HepG2 (cell line): ENCODE measurements around the gene PDE4D. TPM values are rescaled to one million over a fixed set of nuclear protein-coding genes. Genes with fewer than 3 reads are reported as not detected.

Source experiments
- ATAC-seq: fragments of 200-7000 bp; cut with Tn5 transposase; 3 replicates; pipeline ENCODE4 v1.9.1; 2020; ENCODE audit warnings: mild to moderate bottlenecking, moderate library complexity
- BruUV-seq: library from RNA; stranded (reverse); fragments of 400-500 nt; replicated peaks from 2 replicates; lab custom pipeline; 2021; lab: Mats Ljungman, UMichigan
- CTCF ChIA-PET: fragments of 300-600 bp; formaldehyde crosslinking; extraction: SDS; loops from one replicate; lab custom pipeline; 2021; ENCODE audit warnings: low total read pairs, inconsistent platforms, low intra/inter-chr PET ratio; lab: Yijun Ruan, JAX
- POLR2A ChIA-PET: fragments of 350-600 bp; sonication (Branson Sonifier 250); formaldehyde crosslinking; loops from one replicate; lab custom pipeline; 2020; ENCODE audit warnings: antibody characterized with exemption, inconsistent platforms; lab: Yijun Ruan, JAX
- DNase-seq: peaks from one replicate; pipeline ENCODE4 v3.0.0-alpha.2; 2015; ENCODE audit warnings: low spot score
- FAIRE-seq: peaks from 3 replicates; lab custom pipeline; 2011; peaks lifted over from hg19 to GRCh38; lab: Jason Lieb, UNC
- H2AFZ ChIP-seq: one replicate; pipeline ENCODE4 v1.6.1; 2011; ENCODE audit warnings: low read length, inconsistent platforms
- H3K27ac ChIP-seq: fragments of 300-600 bp; 3 replicates; pipeline ENCODE4 v1.8.0; 2011; ENCODE audit warnings: mixed run types, mild to moderate bottlenecking, mixed read lengths, low read length, inconsistent platforms; ENCODE audit not compliant: insufficient read depth; ENCODE audit errors: extremely low read length
- H3K27me3 ChIP-seq, 2 experiments: fragments of 200-600 bp in 1 of 2; 2 replicates in 1 of 2; 3 replicates in 1 of 2; pipeline versions ENCODE4 v1.6.0 to v1.8.0; 2011; ENCODE audit warnings: low read length in 2 of 2, mild to moderate bottlenecking in 2 of 2, moderate library complexity in 2 of 2, inconsistent platforms in 1 of 2; ENCODE audit not compliant: insufficient read depth in 2 of 2, control insufficient read depth in 1 of 2
- H3K36me3 ChIP-seq, 2 experiments: fragments of 200-600 bp in 1 of 2; replicated peaks in 1 of 2; 2 replicates in 1 of 2; 3 replicates in 1 of 2; pipeline versions ENCODE4 v1.5.1 to v1.8.0; 2011; ENCODE audit warnings: low read length in 2 of 2, inconsistent platforms in 1 of 2; ENCODE audit not compliant: insufficient read depth in 2 of 2, control insufficient read depth in 1 of 2
- H3K4me1 ChIP-seq: 2 replicates; pipeline ENCODE4 v1.5.1; 2012; ENCODE audit warnings: low read length, inconsistent platforms; ENCODE audit not compliant: insufficient read depth
- H3K4me2 ChIP-seq: 2 replicates; pipeline ENCODE4 v1.6.0; 2011; ENCODE audit warnings: low read depth, low read length, inconsistent platforms
- H3K4me3 ChIP-seq, 3 experiments: fragments of 200-600 bp in 1 of 3; sonication (generic), shearing (Covaris generic) in 1 of 3; replicated peaks in 1 of 3; 2 replicates each; pipeline ENCODE4 v1.5.1; 2011 to 2016; ENCODE audit warnings: low read length in 3 of 3, inconsistent platforms in 2 of 3, low read depth in 2 of 3, mild to moderate bottlenecking in 2 of 3, control low read depth in 1 of 3, mixed read lengths in 1 of 3; ENCODE audit not compliant: insufficient read depth in 1 of 3
- H3K79me2 ChIP-seq: one replicate; pipeline ENCODE4 v1.6.1; 2011; ENCODE audit warnings: low read length, inconsistent platforms; ENCODE audit not compliant: insufficient read depth
- H3K9ac ChIP-seq: 2 replicates; pipeline ENCODE4 v1.6.0; 2011; ENCODE audit warnings: mild to moderate bottlenecking, low read depth, low read length, inconsistent platforms; ENCODE audit not compliant: insufficient read depth
- H3K9me3 ChIP-seq: 2 replicates; pipeline ENCODE4 v1.5.1; 2012; ENCODE audit warnings: mild to moderate bottlenecking, low read length
- H4K20me1 ChIP-seq: 2 replicates; pipeline ENCODE4 v1.6.0; 2011; ENCODE audit warnings: inconsistent platforms, mild to moderate bottlenecking, low read length, moderate library complexity; ENCODE audit not compliant: insufficient read depth
- AHDC1 ChIP-seq: sonication (generic); formaldehyde crosslinking; IDR thresholded peaks from 2 replicates; pipeline ENCODE4 v1.5.1; 2020; ENCODE audit warnings: mild to moderate bottlenecking, missing genetic modification reagents, borderline replicate concordance
- FUBP1 ChIP-seq: sonication (generic); formaldehyde crosslinking; IDR thresholded peaks from 2 replicates; pipeline ENCODE4 v1.5.1; 2020; ENCODE audit warnings: missing genetic modification reagents, mild to moderate bottlenecking, borderline replicate concordance
- NR1H2 ChIP-seq: sonication (generic); formaldehyde crosslinking; IDR thresholded peaks from 2 replicates; pipeline ENCODE4 v1.8.1; 2022; ENCODE audit warnings: low read depth, missing genetic modification reagents, borderline replicate concordance
- WGBS: methylation state at CpG from one replicate; pipeline ENCODE4 v1.1.6; 2017; ENCODE audit warnings: low lambda C conversion rate; 5-methylcytosine and 5-hydroxymethylcytosine counted together
- in situ Hi-C: cut with HindIII; loops from 2 replicates; pipeline ENCODE4 v1.10.0; 2017; ENCODE audit warnings: low pct_unique_long_range_greater_than_20kb; ENCODE audit not compliant: extremely low pct_ligation_motif_present
- intact Hi-C: fragments of 100-400 bp; cut with micrococcal nuclease; formaldehyde crosslinking; loops from one replicate; pipeline ENCODE4 v1.10.0; 2022; ENCODE audit not compliant: unreplicated experiment
- polyA plus RNA-seq, 8 experiments: library from polyadenylated mRNA; depleted of rRNA in 3 of 8; stranded (reverse) in 7 of 8; unstranded in 1 of 8; fragments of >200 nt; fragmentation: Illumina TruSeq in 4 of 8; extraction: Trizol in 4 of 8; gene quantifications; 2 replicates each; pipeline versions ENCODE4 v1.2.1 to v1.2.3, GENCODE V29; 2011 to 2016; ENCODE audit warnings: low read depth in 4 of 8, missing spikeins in 1 of 8, mixed read lengths in 1 of 8; ENCODE audit not compliant: insufficient read depth in 1 of 8
- total RNA-seq, 5 experiments: library from RNA; depleted of rRNA; stranded (reverse); fragments of >200 nt; fragmentation: Illumina TruSeq; extraction: Trizol; gene quantifications; 2 replicates each; pipeline ENCODE4 v1.2.3, GENCODE V29; 2016; ENCODE audit warnings: low read depth in 1 of 5

Gene PDE4D
- total and polyA plus RNA-seq, 2 of the 13 experiments (the other 11 are each of a cell fraction or from before 2014, with no cell fraction given), result 7.0 to 12.2 TPM

GRCh38 chr5:59622848-59623247, 270.7 kb downstream of the PDE4D start:
- no peak overlapping the region for H3K4me3 ChIP-seq
- no peak overlapping the region for H3K4me2 ChIP-seq
- H3K27me3 ChIP-seq, result no peaks in the 10 kb centered on the region
- FAIRE-seq (no peak), DNase-seq (no peak), ATAC-seq (no peak)
- no TSS peak for BruUV-seq
- intact Hi-C loops (no loop called here), in situ Hi-C loops (no loop called here)
- no peaks in the 10 kb centered on the region for H3K36me3 ChIP-seq
- H3K9me3 ChIP-seq, result no peaks in the 10 kb centered on the region
- no peak overlapping the region for H2AFZ ChIP-seq
- H3K9ac ChIP-seq, result no peak overlapping the region
- 14% methylated on average over 2 of the region's 2 CpGs for WGBS
- ChIA-PET CTCF (no interaction called here), POLR2A (no interaction called here)
- no peaks in the 10 kb centered on the region for H3K79me2 ChIP-seq
- no peaks in the 10 kb centered on the region for H4K20me1 ChIP-seq
- no peak overlapping the region for H3K27ac ChIP-seq
- H3K4me1 ChIP-seq, result no peaks in the 10 kb centered on the region
- no peak for TF ChIP-seq FUBP1 (CRISPR knock-in tag)
- TF ChIP-seq NR1H2, result no peak
- TF ChIP-seq AHDC1, result no peak
